Immature natural killer cell (primary cell): Measurements from ENCODE around the gene SPRED2. TPM values are rescaled to one million over a fixed set of nuclear protein-coding genes. Genes with fewer than 3 reads are reported as not detected.
A peak's percentile ranks its signal among the peaks of the same experiment; 100 is the strongest.

ENCODE experiments used
- DNase-seq, 3 donors: peaks; one replicate each; pipeline ENCODE4 v3.0.0; 2022; ENCODE audit warnings: mixed read lengths in 1 of 3
- H3K27ac Mint-ChIP-seq, 6 donors: one replicate each; pipeline ENCODE4 v1.8.0; 2020; ENCODE audit warnings: mixed read lengths in 6 of 6, mild to moderate bottlenecking in 5 of 6, inconsistent platforms in 4 of 6, moderate library complexity in 3 of 6
- H3K27me3 Mint-ChIP-seq, 3 donors: one replicate each; pipeline ENCODE4 v1.8.0; 2020 to 2021; ENCODE audit warnings: low read depth in 3 of 3, mild to moderate bottlenecking in 3 of 3, mixed read lengths in 3 of 3, moderate library complexity in 3 of 3, inconsistent platforms in 1 of 3
- H3K36me3 Mint-ChIP-seq, 3 donors: one replicate each; pipeline ENCODE4 v1.8.0; 2020; ENCODE audit warnings: mixed read lengths in 3 of 3, inconsistent platforms in 2 of 3, mild to moderate bottlenecking in 2 of 3
- H3K4me1 Mint-ChIP-seq, 2 donors: one replicate each; pipeline ENCODE4 v1.8.0; 2020; ENCODE audit warnings: inconsistent platforms in 2 of 2, mild to moderate bottlenecking in 2 of 2, mixed read lengths in 2 of 2, moderate library complexity in 1 of 2
- H3K4me3 Mint-ChIP-seq, 5 donors: one replicate each; pipeline ENCODE4 v1.8.0; 2020; ENCODE audit warnings: mild to moderate bottlenecking in 5 of 5, mixed read lengths in 5 of 5, inconsistent platforms in 3 of 5, moderate library complexity in 3 of 5
- H3K9me3 Mint-ChIP-seq, 6 donors: one replicate each; pipeline ENCODE4 v1.8.0; 2020; ENCODE audit warnings: mild to moderate bottlenecking in 6 of 6, mixed read lengths in 6 of 6, inconsistent platforms in 4 of 6, moderate library complexity in 3 of 6
- polyA plus RNA-seq, 3 donors: library from polyadenylated mRNA; unstranded; fragments of 300-500 nt; fragmentation: Illumina TruSeq; gene quantifications; one replicate each; pipeline ENCODE4 v1.2.3, GENCODE V29; 2021

The SPRED2 gene
- polyA plus RNA-seq, 3 donors from 2014 or later, result 0.67 to 1.4 TPM; not detected in 1

GRCh38 chr2:65281627-65282351, 150.6 kb downstream of the SPRED2 start:
- Mint-ChIP-seq H3K4me3 (no peak overlapping the region), H3K27me3 (peaks cover 0 to 5% (median 5%) of the 10 kb centered on the region in 3 donors), H3K27ac (no peak overlapping the region), H3K4me1 (peaks cover 8 to 14% of the 10 kb centered on the region in 2 donors), H3K36me3 (no peaks in the 10 kb centered on the region), H3K9me3 (no peaks in the 10 kb centered on the region)
- DNase-seq, result no peak

DNA sequence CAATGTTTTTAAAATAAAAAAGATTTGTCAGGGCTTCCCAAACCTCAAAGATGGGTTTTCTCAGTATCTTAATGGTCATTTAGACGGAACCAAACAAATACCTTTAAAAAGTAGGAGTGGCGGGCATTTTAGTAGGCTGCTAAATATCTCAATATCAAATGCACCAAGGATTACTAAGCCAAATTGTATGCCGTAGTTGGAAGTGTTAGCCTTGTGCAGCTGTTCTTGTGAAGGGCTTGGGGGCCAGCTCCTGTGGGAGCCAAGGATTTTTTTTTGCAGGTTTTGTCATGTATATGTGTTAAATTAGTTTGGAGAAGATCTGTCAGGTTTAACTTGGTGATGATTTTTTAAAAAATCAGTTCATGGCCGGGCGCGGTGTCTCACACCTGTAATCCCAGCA, 152.6 kb downstream of the SPRED2 start:
- peaks cover 0 to 8% (median 1%) of the 10 kb centered on the region in 3 donors for H3K27me3 Mint-ChIP-seq
- no peak overlapping the region for H3K27ac Mint-ChIP-seq
- H3K9me3 Mint-ChIP-seq, result no peaks in the 10 kb centered on the region
- no peak for DNase-seq
- peaks cover 14 to 23% of the 10 kb centered on the region in 2 donors for H3K4me1 Mint-ChIP-seq
- no peaks in the 10 kb centered on the region for H3K36me3 Mint-ChIP-seq
- no peak overlapping the region for H3K4me3 Mint-ChIP-seq

GRCh38 chr2:65278531-65278981, 153.8 kb downstream of the SPRED2 start:
- DNase-seq, result no peak
- Mint-ChIP-seq H3K27ac (peak overlapping the region in 2 of 6 donors; percentile 51 to 73), H3K36me3 (peaks cover 0 to 2% (median 0%) of the 10 kb centered on the region in 3 donors), H3K4me1 (peaks cover 14 to 23% of the 10 kb centered on the region in 2 donors), H3K9me3 (no peaks in the 10 kb centered on the region), H3K4me3 (no peak overlapping the region), H3K27me3 (peaks cover 0 to 5% (median 1%) of the 10 kb centered on the region in 3 donors)

DNA sequence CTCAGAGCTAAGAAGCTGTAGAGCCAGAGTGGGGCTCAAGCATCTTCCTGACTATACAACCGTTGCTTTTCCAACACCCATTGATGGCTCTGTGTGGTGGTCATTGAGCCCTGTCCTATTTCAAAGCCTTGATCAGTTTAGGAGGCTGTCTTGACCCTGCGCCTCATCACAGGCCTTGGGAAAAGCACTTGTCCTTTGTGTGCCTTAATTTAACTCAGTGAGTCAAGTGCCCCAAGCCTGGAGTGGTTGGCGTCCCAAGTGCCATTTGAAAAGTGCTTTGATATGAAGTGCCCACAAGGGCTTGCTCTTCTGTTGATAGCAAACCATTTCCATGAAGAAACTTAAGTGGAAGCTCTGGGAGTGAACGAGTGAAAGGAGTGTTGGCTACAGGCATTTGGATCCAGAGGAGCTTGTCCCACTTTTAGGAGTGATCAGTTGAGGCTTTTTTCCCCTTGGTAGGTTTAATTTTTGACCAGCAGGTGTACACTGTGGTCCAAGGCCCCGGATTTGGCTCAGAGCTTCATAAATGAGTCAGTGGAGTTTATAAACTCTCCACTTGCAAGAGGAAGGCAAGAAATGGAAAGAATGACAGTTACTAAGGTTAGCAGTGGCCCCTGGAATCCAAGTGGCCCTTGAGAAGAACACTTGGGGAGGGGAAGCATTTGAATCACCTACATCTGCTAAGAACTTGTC, 154.5 kb downstream of the SPRED2 start:
- peaks cover 0 to 5% (median 1%) of the 10 kb centered on the region in 3 donors for H3K27me3 Mint-ChIP-seq
- no peak overlapping the region for H3K4me3 Mint-ChIP-seq
- no peak for DNase-seq
- H3K27ac Mint-ChIP-seq, result peak overlapping the region in 1 of 6 donors; percentile 29
- peaks cover 0 to 4% (median 0%) of the 10 kb centered on the region in 3 donors for H3K36me3 Mint-ChIP-seq
- H3K4me1 Mint-ChIP-seq, result peaks cover 14 to 23% of the 10 kb centered on the region in 2 donors
- H3K9me3 Mint-ChIP-seq, result no peaks in the 10 kb centered on the region

- H3K4me3 Mint-ChIP-seq, result no peak overlapping the region
- H3K27ac Mint-ChIP-seq, result no peak overlapping the region
- no peak for DNase-seq
- H3K9me3 Mint-ChIP-seq, result no peaks in the 10 kb centered on the region
- peaks cover 0 to 5% (median 1%) of the 10 kb centered on the region in 3 donors for H3K27me3 Mint-ChIP-seq
- H3K4me1 Mint-ChIP-seq, result peaks cover 14 to 23% of the 10 kb centered on the region in 2 donors
- H3K36me3 Mint-ChIP-seq, result peaks cover 4 to 7% (median 6%) of the 10 kb centered on the region in 3 donors
These were observed 155.3 kb downstream of the SPRED2 start for GRCh38 chr2:65277118-65277517.

DNA sequence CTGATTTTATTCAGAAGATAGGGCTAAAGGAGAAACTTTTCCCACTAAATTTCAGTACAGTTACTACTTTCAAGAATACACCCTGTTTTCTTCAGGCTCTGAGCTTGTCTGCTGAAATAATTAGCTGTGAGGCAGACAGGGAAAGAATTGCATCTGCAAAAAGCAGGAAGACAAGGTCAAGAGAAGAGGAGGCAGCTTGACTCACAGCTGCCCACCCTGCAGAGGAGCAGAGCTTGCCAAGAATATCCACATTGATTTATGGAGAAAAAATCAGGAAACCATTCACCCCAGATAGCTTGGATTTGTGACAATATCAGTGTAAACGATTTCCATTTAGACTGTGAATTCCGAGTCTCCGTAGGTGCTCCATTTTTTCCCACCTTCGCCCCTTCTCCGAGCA, 155.8 kb downstream of the SPRED2 start:
- H3K27me3 Mint-ChIP-seq, result peaks cover 0 to 5% (median 1%) of the 10 kb centered on the region in 3 donors
- no peak for DNase-seq
- peaks cover 14 to 23% of the 10 kb centered on the region in 2 donors for H3K4me1 Mint-ChIP-seq
- H3K4me3 Mint-ChIP-seq, result no peak overlapping the region
- H3K36me3 Mint-ChIP-seq, result peaks cover 4 to 8% (median 6%) of the 10 kb centered on the region in 3 donors
- peak overlapping the region in 2 of 6 donors; percentile 24 to 31 for H3K27ac Mint-ChIP-seq
- no peaks in the 10 kb centered on the region for H3K9me3 Mint-ChIP-seq

DNA sequence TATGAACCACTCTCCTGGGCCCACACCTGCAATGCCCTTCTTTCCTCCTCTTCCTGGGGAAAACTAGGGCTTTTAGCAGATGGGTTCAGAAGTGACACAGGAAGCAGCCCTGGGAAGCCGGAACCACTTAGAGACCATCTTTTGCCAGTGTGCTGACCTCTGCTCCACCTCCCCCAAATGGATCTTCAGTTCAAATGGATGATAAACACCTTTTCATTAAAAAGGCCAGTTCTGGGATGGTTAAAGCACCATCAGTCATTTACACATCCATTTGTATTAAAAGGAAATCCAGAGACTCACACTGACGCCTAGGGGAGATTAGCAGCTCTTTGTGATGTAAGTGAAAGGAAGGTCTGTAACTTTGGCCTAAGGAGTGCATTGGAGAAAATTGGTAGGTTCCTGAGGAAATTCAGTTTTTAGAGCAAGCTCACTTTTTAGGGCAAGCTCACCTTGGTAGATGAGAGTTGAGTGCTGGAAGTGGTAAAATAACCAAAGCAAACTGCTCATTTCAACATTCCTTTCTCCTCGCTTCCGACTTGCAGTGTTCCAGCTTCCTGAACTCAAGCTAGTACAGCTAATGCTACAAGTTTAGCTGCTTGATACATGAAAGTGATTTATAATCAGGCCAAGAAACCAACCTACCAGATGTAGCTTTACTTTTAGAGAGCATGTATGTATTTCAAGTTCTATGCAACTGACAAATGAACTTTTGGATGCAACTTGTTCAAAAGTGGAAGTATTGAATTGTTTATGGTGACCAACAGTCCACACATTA, 157.1 kb downstream of the SPRED2 start:
- Mint-ChIP-seq H3K27ac (peak overlapping the region in 5 of 6 donors; percentile 27 to 78 (median 63)), H3K36me3 (peaks cover 4 to 9% (median 6%) of the 10 kb centered on the region in 3 donors), H3K9me3 (no peaks in the 10 kb centered on the region), H3K4me3 (no peak overlapping the region), H3K4me1 (peaks cover 14 to 23% of the 10 kb centered on the region in 2 donors), H3K27me3 (peaks cover 0 to 5% (median 1%) of the 10 kb centered on the region in 3 donors)
- DNase-seq, result no peak

- peaks cover 4 to 21% (median 10%) of the 10 kb centered on the region in 3 donors for H3K36me3 Mint-ChIP-seq
- no peaks in the 10 kb centered on the region for H3K9me3 Mint-ChIP-seq
- peaks cover 9 to 16% of the 10 kb centered on the region in 2 donors for H3K4me1 Mint-ChIP-seq
- DNase-seq, result no peak
- H3K27me3 Mint-ChIP-seq, result peaks cover 0 to 3% (median 0%) of the 10 kb centered on the region in 3 donors
- no peak overlapping the region for H3K4me3 Mint-ChIP-seq
- no peak overlapping the region for H3K27ac Mint-ChIP-seq
These were observed 159.1 kb downstream of the SPRED2 start for GRCh38 chr2:65273344-65273743.

- Mint-ChIP-seq H3K4me1 (peaks cover 16 to 29% of the 10 kb centered on the region in 2 donors), H3K36me3 (peaks cover 4 to 37% (median 18%) of the 10 kb centered on the region in 3 donors), H3K9me3 (no peaks in the 10 kb centered on the region)
These were observed 163.4 kb downstream of the SPRED2 start for GRCh38 chr2:65268957-65269356.

DNA sequence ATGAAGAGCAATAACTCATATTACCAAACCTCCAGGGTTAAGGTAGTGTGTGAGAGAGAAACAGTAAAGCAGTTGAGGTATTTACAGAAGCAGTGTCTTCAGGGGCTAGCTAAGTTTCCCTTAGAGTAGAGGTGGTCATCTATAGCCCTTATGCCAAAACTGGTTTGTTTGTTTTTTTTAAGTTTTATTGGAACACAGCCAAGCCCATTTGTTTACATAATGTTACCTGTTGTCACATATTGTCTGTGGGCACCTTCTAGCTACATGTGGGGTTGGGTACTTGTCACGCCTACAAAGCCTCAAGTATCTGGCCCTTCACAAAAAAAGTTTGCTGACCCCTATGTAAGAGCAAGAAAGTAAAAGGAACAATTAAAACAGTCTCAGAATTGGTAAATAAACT, 165.4 kb downstream of the SPRED2 start:
- H3K27me3 Mint-ChIP-seq, result peaks cover 0 to 1% (median 0%) of the 10 kb centered on the region in 3 donors
- H3K27ac Mint-ChIP-seq, result peak overlapping the region in 5 of 6 donors; percentile 1 to 69 (median 10)
- no peak for DNase-seq
- peaks cover 16 to 31% of the 10 kb centered on the region in 2 donors for H3K4me1 Mint-ChIP-seq
- no peaks in the 10 kb centered on the region for H3K9me3 Mint-ChIP-seq
- no peak overlapping the region for H3K4me3 Mint-ChIP-seq
- H3K36me3 Mint-ChIP-seq, result peaks cover 0 to 30% (median 11%) of the 10 kb centered on the region in 3 donors

More at GRCh38 chr2:65268957-65269356, 163.4 kb downstream of the SPRED2 start:
- H3K27ac Mint-ChIP-seq, result peak overlapping the region in 2 of 6 donors; percentile 14 to 40
- DNase-seq, result no peak
- peaks cover 0 to 1% (median 0%) of the 10 kb centered on the region in 3 donors for H3K27me3 Mint-ChIP-seq
- H3K4me3 Mint-ChIP-seq, result no peak overlapping the region

DNA sequence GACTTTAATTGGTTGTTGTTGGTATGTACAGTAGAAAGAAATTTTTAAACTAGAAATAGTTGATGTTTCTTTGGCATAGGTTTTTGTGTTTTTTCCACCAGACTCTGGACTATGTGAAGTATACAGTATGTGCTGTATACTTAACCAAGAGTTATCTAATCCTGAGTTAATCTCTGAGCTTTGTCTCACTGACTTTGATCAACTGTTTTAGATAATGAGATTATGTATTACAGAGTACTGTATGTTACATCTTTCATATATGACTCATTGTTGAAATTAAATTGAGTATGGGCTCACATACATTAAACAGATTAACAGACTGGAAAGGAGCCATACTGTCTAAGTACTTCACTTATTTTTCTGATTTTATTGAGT, 166.7 kb downstream of the SPRED2 start:
- Mint-ChIP-seq H3K4me1 (peaks cover 21 to 43% of the 10 kb centered on the region in 2 donors), H3K27ac (peak overlapping the region in 1 of 6 donors; percentile 7), H3K27me3 (peaks cover 0 to 1% (median 0%) of the 10 kb centered on the region in 3 donors), H3K36me3 (peaks cover 4 to 35% (median 11%) of the 10 kb centered on the region in 3 donors), H3K4me3 (no peak overlapping the region), H3K9me3 (no peaks in the 10 kb centered on the region)
- no peak for DNase-seq

- Mint-ChIP-seq H3K36me3 (peaks cover 4 to 32% (median 11%) of the 10 kb centered on the region in 3 donors), H3K4me3 (no peak overlapping the region), H3K4me1 (peaks cover 21 to 43% of the 10 kb centered on the region in 2 donors), H3K9me3 (no peaks in the 10 kb centered on the region), H3K27ac (peak overlapping the region in 3 of 6 donors; percentile 1 to 60 (median 10)), H3K27me3 (peaks cover 0 to 1% (median 0%) of the 10 kb centered on the region in 3 donors)
- DNase-seq, result peak; percentile 23 to 42 (median 32)
These were observed 167.4 kb downstream of the SPRED2 start for GRCh38 chr2:65264821-65265670.
